Dermis blood vessel endothelial cell (primary cell): ENCODE measurements around the gene ZFHX3. TPM values are rescaled to one million over a fixed set of nuclear protein-coding genes. Genes with fewer than 3 reads are reported as not detected.

Experiments used
- DNase-seq: peaks from one replicate; pipeline ENCODE4 v3.0.0; 2010
- total RNA-seq: library from RNA; depleted of rRNA; stranded (reverse); fragments of >200 nt; gene quantifications from 2 replicates; pipeline ENCODE4 v1.2.3, GENCODE V29; 2014

ZFHX3 gene
- total RNA-seq, 1 donor from 2014 or later = 5.6 TPM

DNA sequence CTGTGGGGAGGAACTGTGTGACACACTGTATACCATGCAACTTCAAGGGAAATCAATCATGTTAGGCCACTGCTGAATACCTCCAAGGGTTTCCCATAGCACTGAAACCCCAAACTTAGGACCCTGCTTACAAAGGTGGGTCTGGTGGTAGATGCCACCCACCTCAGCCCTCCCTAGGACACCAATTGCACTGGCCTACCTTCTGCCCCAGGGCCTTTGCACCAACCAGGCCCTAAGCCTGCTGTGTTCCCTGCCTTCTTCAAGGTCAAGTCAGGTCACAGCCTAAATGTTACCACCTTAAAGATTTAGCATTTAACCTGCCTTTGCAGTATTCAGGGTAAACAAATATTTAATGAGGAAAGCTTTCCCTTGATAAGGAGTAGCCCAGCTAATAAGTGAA lies 185.8 kb downstream of the ZFHX3 start:
- DNase-seq = no peak

DNA sequence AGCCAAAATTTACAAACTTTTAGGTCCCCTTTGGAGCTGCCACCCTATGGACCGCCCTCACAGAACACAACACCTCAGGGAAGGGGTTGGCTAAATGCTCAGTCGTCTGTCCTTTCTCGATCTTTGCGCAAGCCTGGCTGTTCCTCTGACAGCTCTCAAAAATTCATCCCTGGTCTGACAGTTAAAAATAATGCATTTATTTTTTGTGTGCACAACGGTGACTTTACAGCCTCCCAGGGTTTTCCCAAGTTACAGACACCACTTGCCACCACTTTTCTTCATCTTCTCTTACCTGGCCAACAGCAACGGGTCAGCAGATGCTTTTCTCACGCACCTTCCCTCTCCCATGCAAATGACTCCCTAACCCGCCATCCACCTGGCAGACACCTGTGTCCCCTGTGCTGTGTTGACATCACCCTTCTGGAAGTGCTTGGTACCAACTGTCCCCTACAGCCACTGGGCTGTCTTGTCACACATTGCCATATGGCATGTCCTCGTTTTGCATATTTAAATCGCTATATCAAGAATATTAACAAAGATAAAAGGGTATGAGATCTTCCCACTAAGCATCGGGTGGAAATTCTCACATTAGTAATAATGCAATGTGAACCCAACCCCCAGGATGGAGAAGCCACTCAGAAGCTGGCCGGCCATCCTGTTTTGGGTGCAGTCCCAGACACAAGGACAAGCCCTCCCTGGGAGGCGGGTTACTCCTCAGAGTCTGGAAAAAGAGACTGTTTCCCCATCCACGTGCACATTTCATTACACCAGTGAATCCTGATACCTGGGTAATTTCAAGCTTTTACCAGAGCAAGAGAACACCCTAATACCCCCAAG lies 187.0 kb downstream of the ZFHX3 start:
- no peak for DNase-seq

DNA sequence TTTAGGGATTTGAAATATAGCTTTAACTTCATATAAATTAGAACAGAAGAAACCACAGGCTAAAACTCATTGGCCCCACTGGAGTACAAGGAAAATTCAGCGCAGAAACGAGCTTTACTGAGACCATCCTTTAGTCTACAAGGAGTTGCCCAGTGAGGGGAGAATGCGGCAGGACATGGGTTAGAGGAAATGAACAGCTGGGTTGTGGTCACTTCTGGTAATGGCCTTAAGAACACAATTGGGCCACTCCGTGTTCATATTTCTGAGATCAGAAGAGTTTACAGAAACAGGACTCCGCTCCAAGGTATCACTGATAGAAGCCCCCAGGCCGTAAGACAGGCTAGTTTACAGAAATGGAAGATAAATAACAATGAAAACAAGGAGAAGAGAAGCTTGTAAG lies 188.3 kb downstream of the ZFHX3 start:
- DNase-seq = no peak

GRCh38 chr16:72858665-72859493 lies 189.0 kb downstream of the ZFHX3 start:
- DNase-seq = no peak

- DNase-seq = no peak
These were observed 189.9 kb downstream of the ZFHX3 start for GRCh38 chr16:72857834-72858664.

DNA sequence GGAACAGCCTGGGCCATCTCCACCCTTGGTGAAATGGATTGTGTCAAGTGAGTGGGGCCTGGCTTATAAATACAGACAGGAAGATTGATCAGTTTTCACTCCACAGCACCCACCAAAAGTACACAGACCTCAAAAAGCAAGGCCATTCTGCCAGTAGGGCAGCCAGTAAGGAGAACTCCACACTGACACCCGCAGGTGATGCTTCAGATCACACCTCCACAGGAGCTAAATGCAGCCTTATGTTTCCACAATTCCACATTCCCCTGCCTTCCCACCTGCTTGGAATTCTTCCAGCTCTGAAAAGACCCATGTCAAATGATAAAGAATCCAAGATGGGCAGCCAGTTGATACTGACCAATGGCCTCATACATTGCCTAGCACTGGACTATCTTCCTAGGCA lies 191.1 kb downstream of the ZFHX3 start:
- DNase-seq = peak; percentile 51

DNA sequence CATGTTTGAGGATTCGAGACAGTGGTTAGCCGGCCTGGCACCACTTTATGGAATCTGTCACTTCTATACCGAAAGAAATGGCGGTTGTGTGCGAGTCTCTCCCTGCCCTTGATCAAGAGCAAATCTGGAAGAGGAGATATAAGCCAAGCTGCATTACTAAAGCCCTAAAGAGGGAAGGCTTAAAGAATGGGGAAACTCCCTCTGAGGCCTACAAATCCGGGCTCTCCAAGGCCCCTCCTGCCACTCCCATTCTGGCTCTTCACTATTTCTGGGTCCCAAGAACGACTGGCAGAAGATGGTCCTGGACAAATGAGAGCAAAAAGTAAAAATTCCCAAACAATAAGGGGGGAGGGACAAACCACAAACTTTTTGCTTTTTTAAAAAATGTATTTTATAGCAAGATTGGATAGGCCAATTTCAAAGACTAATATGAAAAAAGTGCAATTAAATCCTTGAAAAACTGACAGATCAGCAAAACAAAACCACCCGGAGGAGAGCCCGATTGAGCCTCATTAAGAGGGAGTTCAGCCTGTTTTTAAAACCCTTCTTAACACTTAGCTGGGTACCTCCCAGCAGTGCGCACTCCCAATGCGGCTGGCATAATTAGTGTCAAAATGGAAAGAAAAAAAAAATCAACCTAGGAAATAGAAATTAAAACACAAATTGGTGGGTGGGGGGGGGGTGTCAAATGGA lies 193.5 kb downstream of the ZFHX3 start:
- DNase-seq = no peak

GRCh38 chr16:72853575-72854266 lies 194.2 kb downstream of the ZFHX3 start:
- DNase-seq = no peak

- no peak for DNase-seq
These were observed 195.5 kb downstream of the ZFHX3 start for GRCh38 chr16:72852421-72852820.

DNA sequence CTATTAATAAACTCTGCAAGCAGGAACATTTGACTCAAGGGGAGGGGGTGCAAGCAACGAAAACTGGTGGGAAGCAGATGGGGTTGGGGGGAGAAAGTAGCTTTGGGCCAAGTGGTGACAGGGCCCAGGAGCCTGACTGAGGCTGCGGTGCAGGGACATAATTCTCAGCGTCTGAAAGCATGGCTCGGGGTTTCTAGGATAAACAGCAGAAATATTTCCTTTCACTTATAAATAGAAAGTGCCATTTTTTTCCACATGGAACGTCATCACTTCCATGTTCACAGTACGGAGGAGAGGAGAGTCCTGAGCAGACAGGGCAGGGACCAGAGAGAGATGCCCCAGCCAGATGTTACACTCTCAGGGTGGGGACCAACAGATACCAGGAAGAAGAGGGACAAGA lies 197.1 kb downstream of the ZFHX3 start:
- DNase-seq = peak; percentile 65

GRCh38 chr16:72850021-72850420 lies 197.9 kb downstream of the ZFHX3 start:
- DNase-seq = no peak

DNA sequence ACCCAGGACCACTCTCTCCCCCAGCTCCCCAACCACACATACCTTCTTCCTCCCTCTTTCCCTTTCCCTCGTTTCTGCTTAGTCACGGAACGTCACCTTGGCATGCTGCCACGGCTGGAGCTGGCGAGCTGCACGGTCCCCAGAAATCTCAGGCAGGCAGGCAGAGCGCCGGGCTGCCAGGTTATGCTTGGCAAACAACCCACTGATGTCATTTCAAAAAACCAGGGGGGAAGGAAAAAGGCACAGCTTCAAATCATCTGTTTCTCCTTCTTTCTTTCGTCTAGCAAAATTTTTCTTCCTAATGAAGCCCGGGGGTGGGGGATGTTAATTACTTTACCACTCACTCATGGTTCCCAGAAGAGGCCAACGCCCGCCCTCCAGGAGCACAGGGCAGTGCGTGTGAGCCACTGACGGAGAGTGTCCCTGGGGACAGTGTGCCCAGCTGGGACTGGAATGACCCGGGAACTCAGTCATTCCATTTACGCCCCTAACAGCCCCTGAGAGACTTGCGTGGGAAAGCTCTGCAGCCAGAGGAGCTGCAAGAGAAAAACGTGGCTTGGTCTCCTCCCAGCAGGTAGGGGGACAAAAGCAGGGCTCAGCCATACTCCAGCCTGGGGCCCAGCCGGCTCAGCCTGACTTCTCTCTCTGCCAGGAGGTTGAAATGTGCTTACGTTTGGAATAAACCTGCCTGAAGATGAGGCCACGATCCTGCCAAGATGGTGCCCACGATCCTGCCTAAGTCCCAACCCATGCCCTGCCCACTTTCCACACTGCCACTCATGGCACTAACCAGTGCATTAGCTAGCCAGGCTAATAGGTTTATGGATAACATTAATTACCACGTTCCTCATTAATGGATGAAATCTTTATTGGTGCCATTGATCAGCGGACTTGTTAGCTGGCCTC lies 198.9 kb downstream of the ZFHX3 start:
- peak; percentile 82 for DNase-seq

DNA sequence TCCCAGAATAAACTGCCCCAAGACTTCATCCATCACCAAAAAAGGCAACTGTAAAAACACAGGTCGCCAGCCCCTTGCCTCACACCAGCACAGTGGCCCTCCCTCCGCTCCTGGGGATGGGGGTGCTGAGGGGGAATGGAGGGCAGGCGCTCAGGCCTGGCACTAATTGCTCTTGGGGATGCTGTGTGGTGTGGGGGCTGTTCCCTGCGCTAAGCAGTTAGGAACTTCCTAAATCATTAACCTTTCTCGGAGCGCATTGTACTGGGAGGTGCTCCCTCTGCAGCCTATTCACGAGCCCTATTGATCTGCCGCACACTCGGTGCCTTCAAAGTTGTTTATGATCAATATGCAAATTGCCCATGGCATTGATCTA lies 199.9 kb downstream of the ZFHX3 start:
- no peak for DNase-seq

- DNase-seq = peak; percentile 66
These were observed 200.5 kb downstream of the ZFHX3 start for GRCh38 chr16:72847187-72848027.

GRCh38 chr16:72846594-72846993 lies 201.3 kb downstream of the ZFHX3 start:
- DNase-seq = no peak

DNA sequence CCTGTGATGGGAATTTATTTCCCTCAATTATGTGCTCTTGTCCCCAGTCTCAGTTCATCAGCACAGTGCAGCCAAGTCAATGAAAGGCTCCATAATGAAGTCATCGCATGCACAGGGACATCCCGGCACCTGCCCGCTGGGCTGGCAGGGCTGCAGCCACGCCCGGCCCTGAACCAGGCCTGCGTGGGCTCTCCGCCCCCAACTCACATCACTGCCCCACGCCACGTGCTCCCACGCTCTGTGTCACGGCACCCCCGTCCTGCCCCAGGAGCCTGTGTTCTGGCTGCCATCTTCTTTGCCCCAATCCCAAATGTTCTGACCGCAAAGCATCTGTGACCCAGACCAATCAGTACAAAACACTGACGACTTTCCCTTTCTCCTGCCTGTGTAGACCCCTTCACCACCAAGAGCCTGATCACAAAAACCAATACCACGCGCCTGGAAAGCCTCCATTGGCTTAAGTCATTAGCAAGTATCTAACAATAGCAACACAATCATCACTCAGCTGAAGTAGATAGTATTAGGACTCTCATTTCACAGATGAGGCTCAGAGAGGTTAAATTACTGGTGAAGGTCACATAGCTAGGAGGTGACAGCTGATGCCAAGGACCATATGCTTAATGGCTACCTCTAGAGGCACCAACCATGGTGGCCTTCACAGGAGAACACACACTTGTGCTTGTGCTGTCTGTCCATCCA lies 202.5 kb downstream of the ZFHX3 start:
- DNase-seq = no peak

DNA sequence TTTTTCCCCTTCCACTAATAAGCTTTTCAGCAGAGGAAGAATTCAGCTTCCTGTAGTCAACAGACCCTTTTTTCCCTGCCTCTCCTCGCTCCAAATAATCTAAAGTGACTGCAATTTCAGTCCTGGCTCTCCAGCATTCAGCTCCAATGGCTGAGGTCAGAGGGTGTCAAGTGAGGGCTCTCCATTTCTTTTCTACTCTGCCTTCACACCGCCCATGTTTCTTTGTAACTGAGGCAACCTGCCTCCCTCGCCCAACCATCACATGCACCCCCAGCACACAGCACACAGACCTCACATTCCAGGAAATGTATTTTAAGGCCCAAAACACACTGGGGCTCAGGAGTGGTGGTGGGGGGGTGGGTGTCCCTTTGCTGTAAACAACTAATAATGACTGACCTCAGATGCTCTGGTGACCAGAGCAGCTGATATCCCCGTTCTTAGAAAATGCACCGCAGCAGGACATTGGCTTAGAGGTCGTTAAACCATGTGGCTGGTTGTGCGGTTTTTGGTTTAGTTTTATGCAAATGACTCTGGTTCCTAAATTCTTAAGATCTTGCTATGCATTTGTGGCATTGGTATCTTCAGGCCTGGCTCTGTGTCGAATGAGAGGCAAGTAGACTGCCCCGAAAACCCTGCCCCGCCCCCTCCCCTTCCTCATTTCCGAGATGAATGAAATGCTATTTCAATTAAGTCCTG lies 203.6 kb downstream of the ZFHX3 start:
- DNase-seq = no peak

DNA sequence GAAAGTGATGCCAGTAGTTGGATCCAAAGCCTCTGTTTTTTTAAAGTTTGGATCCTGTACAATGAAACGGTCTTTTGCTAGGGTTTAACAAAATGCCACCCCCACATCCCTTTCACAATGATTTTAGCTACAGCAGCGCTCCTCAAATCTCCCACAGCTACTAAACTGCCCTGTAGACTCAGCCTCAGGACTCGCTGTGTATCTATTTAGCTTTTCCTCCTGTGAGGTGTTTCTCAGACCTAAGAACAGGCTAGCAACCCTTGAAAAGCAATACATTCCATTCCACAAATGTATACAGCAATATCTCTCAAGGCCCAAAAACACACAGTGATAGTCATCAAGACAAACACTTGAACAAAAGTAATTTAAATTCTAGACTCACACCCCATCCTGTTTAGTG lies 206.4 kb downstream of the ZFHX3 start:
- DNase-seq = no peak
